GM12891 (cell line): ENCODE results near the gene WDR7.

Source experiments
- PAX5 ChIP-seq: IDR thresholded peaks from 2 replicates; pipeline ENCODE4 v1.6.1; 2011; ENCODE audit warnings: low read length, moderate library complexity, mild to moderate bottlenecking; ENCODE audit not compliant: insufficient read depth, severe bottlenecking
- POLR2A ChIP-seq: IDR thresholded peaks from 2 replicates; pipeline ENCODE4 v1.6.1; 2011; ENCODE audit warnings: low read depth, low read length, control low read depth
- POLR2AphosphoS5 ChIP-seq: IDR thresholded peaks from 2 replicates; pipeline ENCODE4 v1.6.1; 2011; ENCODE audit warnings: low read depth, low read length, control low read depth
- SPI1 ChIP-seq: IDR thresholded peaks from 2 replicates; pipeline ENCODE4 v1.6.1; 2011; ENCODE audit warnings: low read depth, low read length, control low read depth
- TAF1 ChIP-seq: IDR thresholded peaks from 2 replicates; pipeline ENCODE4 v1.6.1; 2011; ENCODE audit warnings: low read depth, low read length, control low read depth

DNA sequence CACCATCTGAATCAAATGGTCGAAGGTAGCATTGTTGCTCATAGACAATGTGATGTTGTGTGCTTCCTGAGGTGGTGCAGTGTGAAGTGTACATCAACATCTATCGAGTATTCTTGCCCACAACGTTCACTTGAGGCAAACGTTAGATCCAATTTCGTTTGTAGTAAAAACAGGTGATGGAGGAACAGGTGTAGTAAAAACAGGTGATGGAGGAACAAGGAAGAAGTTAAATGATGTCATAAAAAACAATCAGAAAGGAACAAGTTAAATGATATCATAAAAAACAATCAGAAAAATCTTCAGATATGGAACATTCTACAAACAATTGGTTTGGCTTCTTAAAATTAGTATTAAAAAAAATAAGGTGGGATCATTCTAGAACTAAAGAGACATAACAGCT lies 11.3 kb downstream of the WDR7 start:
- TF ChIP-seq TAF1 (no peak), POLR2A (no peak), POLR2AphosphoS5 (no peak), PAX5 (no peak), SPI1 (no peak)
